CD1c-positive myeloid dendritic cell (primary cell): ENCODE data around the gene ICE1.
"Not testable (repeated sequence)": the region's sequence is repeated elsewhere in the genome, so short reads cannot be mapped to it uniquely, and the experiment has no call there.

Experiments used
- DNase-seq: peaks from one replicate; pipeline ENCODE4 v3.0.0-alpha.2; 2016; ENCODE audit errors: extremely low spot score

Gene ICE1

GRCh38 chr5:5453131-5453530, 30.7 kb downstream of the ICE1 start:
- DNase-seq, result no peak

- DNase-seq, result no peak
Measured at GRCh38 chr5:5454391-5454790, 31.9 kb downstream of the ICE1 start.

GRCh38 chr5:5456858-5457257, 34.4 kb downstream of the ICE1 start:
- DNase-seq, result no peak

- no peak for DNase-seq
Measured at GRCh38 chr5:5460311-5460710, 37.8 kb downstream of the ICE1 start.

- no peak for DNase-seq
Measured at GRCh38 chr5:5461012-5461411, 38.5 kb downstream of the ICE1 start.

GRCh38 chr5:5464036-5464715, 41.7 kb downstream of the ICE1 start:
- DNase-seq, result no peak

- DNase-seq, result no peak
Measured at GRCh38 chr5:5466227-5466626, 43.8 kb downstream of the ICE1 start.

- DNase-seq, result no peak
Measured at GRCh38 chr5:5467737-5468136, 45.3 kb downstream of the ICE1 start.

- DNase-seq, result no peak
Measured at GRCh38 chr5:5470933-5471332, 48.5 kb downstream of the ICE1 start.

- no peak for DNase-seq
Measured at GRCh38 chr5:5473226-5473625, 50.7 kb downstream of the ICE1 start.

GRCh38 chr5:5474961-5475360, 52.5 kb downstream of the ICE1 start:
- no peak for DNase-seq

- DNase-seq, result no peak
Measured at GRCh38 chr5:5475975-5476374, 53.5 kb downstream of the ICE1 start.

GRCh38 chr5:5479578-5479977, 57.1 kb downstream of the ICE1 start:
- DNase-seq, result not testable (repeated sequence)

GRCh38 chr5:5480481-5481111, 58.1 kb downstream of the ICE1 start:
- DNase-seq, result no peak

GRCh38 chr5:5481206-5481605, 58.7 kb downstream of the ICE1 start:
- no peak for DNase-seq

GRCh38 chr5:5481633-5482032, 59.2 kb downstream of the ICE1 start:
- no peak for DNase-seq

GRCh38 chr5:5483350-5483749, 60.9 kb downstream of the ICE1 start:
- DNase-seq, result no peak

GRCh38 chr5:5483880-5484598, 61.6 kb downstream of the ICE1 start:
- no peak for DNase-seq

- no peak for DNase-seq
Measured at GRCh38 chr5:5486122-5486521, 63.6 kb downstream of the ICE1 start.

GRCh38 chr5:5487585-5488360, 65.3 kb downstream of the ICE1 start:
- DNase-seq, result no peak

- DNase-seq, result no peak
Measured at GRCh38 chr5:5490774-5491347, 68.4 kb downstream of the ICE1 start.
